Mucosa of descending colon (tissue), 3 donors: ENCODE data around the gene TMEM181. TPM values are rescaled to one million over a fixed set of nuclear protein-coding genes. Genes with fewer than 3 reads are reported as not detected.
A peak's percentile ranks its signal among the peaks of the same experiment; 100 is the strongest.

ENCODE experiments used
- ATAC-seq: fragments of 200-7000 bp; cut with Tn5 transposase; one replicate; pipeline ENCODE4 v1.9.1; 2020; ENCODE audit warnings: mild to moderate bottlenecking, moderate library complexity
- DNase-seq, 3 donors: peaks; one replicate each; pipeline ENCODE4 v3.0.0-alpha.2; 2020
- H3K36me3 ChIP-seq: fragments of 200-600 bp; one replicate; pipeline ENCODE4 v1.8.0; 2021; ENCODE audit warnings: low read depth, mild to moderate bottlenecking
- H3K4me1 ChIP-seq: fragments of 200-600 bp; one replicate; pipeline ENCODE4 v1.8.0; 2021; ENCODE audit warnings: low read depth, mild to moderate bottlenecking
- H3K4me3 ChIP-seq: fragments of 200-600 bp; one replicate; pipeline ENCODE4 v1.8.0; 2021; ENCODE audit warnings: mild to moderate bottlenecking
- H3K9me3 ChIP-seq: fragments of 200-600 bp; one replicate; pipeline ENCODE4 v1.8.0; 2021; ENCODE audit warnings: mild to moderate bottlenecking
- intact Hi-C, 2 donors: fragments of 100-400 bp; cut with DNase I in 1 of 2; cut with micrococcal nuclease in 1 of 2; formaldehyde crosslinking; loops; one replicate each; pipeline versions ENCODE4 v1.11.0 to v1.11.1; 2022; cut with DNase I, micrococcal nuclease
- total RNA-seq, 3 donors: library from RNA; stranded (reverse); fragmentation: NEBNext Ultra II Directional in 2 of 3; extraction: Animal tissue kit (Norgen Biotek cat#: 25700) in 2 of 3; gene quantifications; one replicate each; pipeline versions ENCODE4 v1.2.1 to v1.2.4, GENCODE V29; 2021 to 2023
- TF ChIP-seq, protein P1 (sequence below): fragments of 200-600 bp; IDR thresholded peaks from one replicate; pipeline ENCODE4 v1.8.0; 2022; ENCODE audit warnings: antibody characterized with exemption, mild to moderate bottlenecking
- donor health status: DM: no; HTN: no; CAD: no; lungs with moderate emphysema.
- donor health status: DM: no; HTN: no; CAD: no.
- donor health status: DM: no; HTN: yes; CAD: no.

The TMEM181 gene
- total RNA-seq, 3 donors from 2014 or later = 35.7 to 47.8 (median 39.4) TPM

- H3K9me3 ChIP-seq = no peaks in the 10 kb centered on the region
- TF ChIP-seq, protein P1, sequence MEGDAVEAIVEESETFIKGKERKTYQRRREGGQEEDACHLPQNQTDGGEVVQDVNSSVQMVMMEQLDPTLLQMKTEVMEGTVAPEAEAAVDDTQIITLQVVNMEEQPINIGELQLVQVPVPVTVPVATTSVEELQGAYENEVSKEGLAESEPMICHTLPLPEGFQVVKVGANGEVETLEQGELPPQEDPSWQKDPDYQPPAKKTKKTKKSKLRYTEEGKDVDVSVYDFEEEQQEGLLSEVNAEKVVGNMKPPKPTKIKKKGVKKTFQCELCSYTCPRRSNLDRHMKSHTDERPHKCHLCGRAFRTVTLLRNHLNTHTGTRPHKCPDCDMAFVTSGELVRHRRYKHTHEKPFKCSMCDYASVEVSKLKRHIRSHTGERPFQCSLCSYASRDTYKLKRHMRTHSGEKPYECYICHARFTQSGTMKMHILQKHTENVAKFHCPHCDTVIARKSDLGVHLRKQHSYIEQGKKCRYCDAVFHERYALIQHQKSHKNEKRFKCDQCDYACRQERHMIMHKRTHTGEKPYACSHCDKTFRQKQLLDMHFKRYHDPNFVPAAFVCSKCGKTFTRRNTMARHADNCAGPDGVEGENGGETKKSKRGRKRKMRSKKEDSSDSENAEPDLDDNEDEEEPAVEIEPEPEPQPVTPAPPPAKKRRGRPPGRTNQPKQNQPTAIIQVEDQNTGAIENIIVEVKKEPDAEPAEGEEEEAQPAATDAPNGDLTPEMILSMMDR = no peak
- H3K4me3 ChIP-seq = no peak overlapping the region
- peak; percentile 58 for ATAC-seq
- peaks cover 17% of the 10 kb centered on the region for H3K4me1 ChIP-seq
- no peaks in the 10 kb centered on the region for H3K36me3 ChIP-seq
- DNase-seq = no peak
- intact Hi-C loops = no loop called here
Observed at GRCh38 chr6:158539413-158539812, 20.5 kb upstream of the TMEM181 start.

DNA sequence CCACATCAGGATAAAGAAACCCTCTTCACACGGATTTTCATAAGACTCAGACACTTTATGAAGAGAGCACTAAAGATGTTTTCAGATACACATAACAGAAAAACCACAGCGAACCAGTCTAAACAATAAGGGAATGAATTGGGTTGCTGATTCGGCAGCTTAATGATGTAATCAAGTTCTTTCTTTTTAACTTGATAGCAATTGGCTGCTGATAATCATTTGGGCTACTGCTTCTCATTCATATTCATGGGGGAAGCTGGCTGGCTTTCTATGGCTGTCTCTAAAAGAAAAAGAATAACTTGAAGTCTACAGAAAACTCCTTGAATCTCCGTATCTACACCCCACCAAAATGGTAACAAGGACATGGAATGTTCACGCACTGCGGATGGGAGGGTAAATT, 20.0 kb upstream of the TMEM181 start:
- Histone ChIP-seq H3K4me1 (peaks cover 17% of the 10 kb centered on the region), H3K4me3 (no peak overlapping the region), H3K36me3 (no peaks in the 10 kb centered on the region), H3K9me3 (no peaks in the 10 kb centered on the region)
- intact Hi-C loops = no loop called here
- DNase-seq (no peak), ATAC-seq (no peak)
- TF ChIP-seq, protein P1 = no peak

GRCh38 chr6:158543606-158544185, 16.2 kb upstream of the TMEM181 start:
- Histone ChIP-seq H3K4me3 (no peak overlapping the region), H3K9me3 (no peaks in the 10 kb centered on the region), H3K4me1 (peaks cover 5% of the 10 kb centered on the region), H3K36me3 (no peaks in the 10 kb centered on the region)
- DNase-seq = no peak
- no peak for ATAC-seq
- intact Hi-C loops = no loop called here
- TF ChIP-seq, protein P1 = no peak

DNA sequence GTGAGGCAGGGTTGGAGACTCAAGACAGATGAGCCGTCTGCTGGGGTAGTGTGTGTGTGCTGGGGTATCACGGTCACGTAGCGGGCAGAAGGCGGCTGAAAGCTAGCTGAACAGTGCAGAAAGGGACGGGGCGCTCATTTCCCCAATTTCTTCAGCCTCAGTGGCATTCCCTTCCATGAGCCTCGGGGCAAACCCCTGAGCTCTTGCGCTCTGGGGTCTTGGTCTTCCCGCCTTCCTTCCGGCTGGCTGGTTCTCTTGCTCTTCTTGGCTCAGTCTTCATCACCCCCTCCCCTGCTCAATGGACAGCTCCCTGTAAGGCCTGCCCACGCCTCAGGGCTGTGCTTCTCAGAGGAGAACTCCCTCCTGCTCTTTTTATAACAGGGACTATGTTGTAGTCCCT, 15.5 kb upstream of the TMEM181 start:
- DNase-seq (no peak), ATAC-seq (no peak)
- Histone ChIP-seq H3K4me1 (peaks cover 1% of the 10 kb centered on the region), H3K36me3 (no peaks in the 10 kb centered on the region), H3K4me3 (no peak overlapping the region), H3K9me3 (no peaks in the 10 kb centered on the region)
- TF ChIP-seq, protein P1 = no peak
- intact Hi-C loops = no loop called here

DNA sequence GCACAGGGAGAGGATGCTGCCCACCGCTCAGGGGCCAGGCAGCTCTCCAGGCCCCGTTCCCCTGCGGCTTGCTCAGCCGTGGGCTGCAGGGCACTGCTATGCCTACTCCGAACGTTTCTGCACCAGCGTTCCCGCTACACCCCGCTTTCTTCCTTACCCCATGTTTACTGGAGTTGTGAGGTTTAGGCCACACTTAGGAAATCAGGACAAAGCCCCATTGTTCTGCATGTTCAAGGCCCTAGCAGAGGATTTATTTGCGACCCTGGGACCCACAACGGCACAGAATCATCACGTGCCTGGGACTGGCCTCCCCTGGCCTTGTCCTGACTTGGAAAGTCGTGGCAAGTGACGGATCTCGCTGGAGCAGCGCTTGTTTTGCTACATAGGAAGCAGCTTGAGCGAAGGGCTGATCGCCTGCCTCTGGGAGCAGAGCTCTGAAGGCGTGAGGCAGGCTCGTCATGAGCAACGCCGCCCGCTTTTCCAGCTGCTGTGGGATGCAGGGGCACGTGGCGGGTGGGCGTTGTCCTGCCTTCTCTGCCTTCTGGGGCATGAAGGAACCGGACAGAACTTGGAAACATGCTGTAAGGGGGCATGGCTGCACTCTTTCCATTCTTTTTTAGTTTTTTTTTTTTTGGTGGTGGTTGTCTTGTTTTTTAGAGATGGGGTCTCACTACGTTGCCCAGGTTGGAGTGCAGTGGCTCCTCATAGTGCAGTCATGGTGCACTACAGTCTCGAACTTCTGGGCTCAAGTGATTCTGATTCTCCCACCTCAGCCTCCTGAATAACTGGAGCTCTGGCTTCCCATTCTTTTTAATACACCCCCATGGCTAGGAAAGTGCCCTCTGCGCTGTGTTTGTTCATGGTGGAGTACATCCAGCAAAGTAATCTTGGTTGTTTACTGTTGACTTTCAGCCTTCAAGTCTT, 14.6 kb upstream of the TMEM181 start:
- ATAC-seq = no peak
- TF ChIP-seq, protein P1 = no peak
- no peak for DNase-seq
- H3K4me1 ChIP-seq = no peaks in the 10 kb centered on the region
- intact Hi-C loops = no loop called here
- no peaks in the 10 kb centered on the region for H3K36me3 ChIP-seq
- no peaks in the 10 kb centered on the region for H3K9me3 ChIP-seq
- H3K4me3 ChIP-seq = no peak overlapping the region
